Measurements from ENCODE around the gene NAA38. TPM values are rescaled to one million over a fixed set of nuclear protein-coding genes. Genes with fewer than 3 reads are reported as not detected.

NAA38 gene
- total and polyA plus RNA-seq, 8 donors: 20.1 to 87.2 (median 28.0) TPM

DNA sequence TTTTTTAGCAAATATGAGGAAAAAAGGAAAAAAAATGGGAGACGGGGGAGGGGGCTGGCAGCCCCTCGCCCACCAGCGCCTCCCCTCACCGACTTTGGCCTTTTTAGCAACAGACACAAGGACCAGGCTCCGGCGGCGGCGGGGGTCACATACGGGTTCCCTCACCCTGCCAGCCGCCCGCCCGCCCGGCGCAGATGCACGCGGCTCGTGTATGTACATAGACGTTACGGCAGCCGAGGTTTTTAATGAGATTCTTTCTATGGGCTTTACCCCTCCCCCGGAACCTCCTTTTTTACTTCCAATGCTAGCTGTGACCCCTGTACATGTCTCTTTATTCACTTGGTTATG lies 3.7 kb downstream of the NAA38 start:
- DNase-seq: peak in 4 of 6 donors; percentile 27 to 66 (median 42)
- no peak for ATAC-seq
- H3K4me3 ChIP-seq: no peak overlapping the region
- peaks cover 0 to 24% (median 0%) of the 10 kb centered on the region in 3 donors for H3K36me3 ChIP-seq
- no peak for FAIRE-seq
- no peaks in the 10 kb centered on the region for H3K27me3 ChIP-seq
- no peak overlapping the region for H3K27ac ChIP-seq
- no peak for TF ChIP-seq CTCF (IDR thresholded peaks at IDR 0.05)
- WGBS, 2 donors: 85 to 87% methylated on average over 21 of the region's 21 CpGs
- no peaks in the 10 kb centered on the region for H3K9me3 ChIP-seq
- H3K4me1 ChIP-seq: peaks cover 0 to 13% (median 5%) of the 10 kb centered on the region in 3 donors
- intact Hi-C loops (cut with DNase I): loop anchor here in 2 of 3 donors (5.0 to 10.0 kb wide), 2 partner anchors 109 to 111 kb away; no protein-coding TSS in a partner anchor

DNA sequence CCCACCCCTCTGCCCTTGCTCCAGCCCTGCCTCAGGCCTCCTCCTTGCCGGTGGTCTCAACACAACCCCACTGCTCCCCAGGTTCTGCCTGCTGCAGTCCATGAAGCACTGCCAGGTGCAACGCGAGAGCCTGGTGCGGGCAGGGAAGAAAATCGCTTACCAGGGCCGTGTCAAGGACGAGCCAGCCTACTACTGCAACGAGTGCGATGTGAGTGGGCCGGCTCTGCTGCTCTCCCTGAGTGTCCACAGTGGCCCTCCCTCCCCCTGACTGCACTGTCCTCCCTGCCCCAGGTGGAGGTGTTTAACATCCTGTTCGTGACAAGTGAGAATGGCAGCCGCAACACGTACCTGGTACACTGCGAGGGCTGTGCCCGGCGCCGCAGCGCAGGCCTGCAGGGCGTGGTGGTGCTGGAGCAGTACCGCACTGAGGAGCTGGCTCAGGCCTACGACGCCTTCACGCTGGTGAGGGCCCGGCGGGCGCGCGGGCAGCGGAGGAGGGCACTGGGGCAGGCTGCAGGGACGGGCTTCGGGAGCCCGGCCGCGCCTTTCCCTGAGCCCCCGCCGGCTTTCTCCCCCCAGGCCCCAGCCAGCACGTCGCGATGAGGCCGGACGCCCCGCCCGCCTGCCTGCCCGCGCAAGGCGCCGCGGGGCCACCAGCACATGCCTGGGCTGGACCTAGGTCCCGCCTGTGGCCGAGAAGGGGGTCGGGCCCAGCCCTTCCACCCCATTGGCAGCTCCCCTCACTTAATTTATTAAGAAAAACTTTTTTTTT lies 4.3 kb downstream of the NAA38 start:
- peaks cover 0 to 9% (median 4%) of the 10 kb centered on the region in 3 donors for H3K4me1 ChIP-seq
- H3K4me3 ChIP-seq: no peak overlapping the region
- no peak for TF ChIP-seq CTCF (IDR thresholded peaks at IDR 0.05)
- intact Hi-C loops (cut with DNase I): loop anchor here in 2 of 3 donors (5.0 to 10.0 kb wide), 2 partner anchors 108 to 111 kb away; no protein-coding TSS in a partner anchor
- ATAC-seq (no peak), FAIRE-seq (no peak), DNase-seq (peak; percentile 19 to 77 (median 46))
- no peak overlapping the region for H3K27ac ChIP-seq
- H3K27me3 ChIP-seq: no peaks in the 10 kb centered on the region
- H3K36me3 ChIP-seq: peaks cover 0 to 26% (median 0%) of the 10 kb centered on the region in 3 donors
- no peaks in the 10 kb centered on the region for H3K9me3 ChIP-seq
- WGBS, 2 donors: 85 to 87% methylated on average over 48 to 51 of the region's 51 CpGs

DNA sequence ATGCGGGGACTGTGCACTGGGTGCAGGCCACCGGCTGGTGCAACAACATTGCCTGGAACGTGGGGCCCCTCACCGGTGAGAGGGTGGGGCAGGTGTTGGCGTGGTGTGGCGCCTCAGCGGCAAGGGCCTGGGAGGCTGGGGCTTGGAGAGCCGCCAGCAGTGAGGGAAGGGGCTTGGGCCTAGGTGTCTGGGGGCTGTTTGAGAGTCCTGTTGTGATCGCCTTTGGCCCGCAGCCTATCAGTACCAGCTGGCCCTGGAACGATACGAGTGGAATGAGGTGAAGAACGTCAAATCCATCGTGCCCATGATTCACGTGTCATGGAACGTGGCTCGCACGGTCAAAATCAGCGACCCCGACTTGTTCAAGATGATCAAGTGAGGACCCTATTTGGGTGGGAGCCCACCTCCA lies 5.1 kb downstream of the NAA38 start:
- no peaks in the 10 kb centered on the region for H3K27me3 ChIP-seq
- peaks cover 0 to 28% (median 1%) of the 10 kb centered on the region in 3 donors for H3K36me3 ChIP-seq
- peaks cover 0 to 9% (median 4%) of the 10 kb centered on the region in 3 donors for H3K4me1 ChIP-seq
- DNase-seq (peak in 5 of 6 donors; percentile 36 to 85 (median 63)), FAIRE-seq (no peak), ATAC-seq (no peak)
- 49 to 55% methylated on average over 20 of the region's 20 CpGs for WGBS, 2 donors
- no peak overlapping the region for H3K4me3 ChIP-seq
- TF ChIP-seq CTCF (IDR thresholded peaks at IDR 0.05): no peak
- intact Hi-C loops (cut with DNase I): loop anchor here in 2 of 3 donors (5.0 to 10.0 kb wide), 2 partner anchors 107 to 110 kb away; no protein-coding TSS in a partner anchor
- no peak overlapping the region for H3K27ac ChIP-seq
- H3K9me3 ChIP-seq: no peaks in the 10 kb centered on the region

GRCh38 chr17:7851438-7852261 lies 5.7 kb downstream of the NAA38 start:
- intact Hi-C loops (cut with DNase I): loop anchor here in 2 of 3 donors (5.0 to 10.0 kb wide), 2 partner anchors 107 to 109 kb away; no protein-coding TSS in a partner anchor
- peak; percentile 92 to 98 (median 97) for TF ChIP-seq CTCF (IDR thresholded peaks at IDR 0.05)
- peaks cover 0 to 33% (median 6%) of the 10 kb centered on the region in 3 donors for H3K36me3 ChIP-seq

More at GRCh38 chr17:7851438-7852261, 5.7 kb downstream of the NAA38 start:
- FAIRE-seq: no peak
- Histone ChIP-seq H3K27ac (peak overlapping the region; percentile 15 to 46 (median 33)), H3K4me1 (peaks cover 0 to 9% (median 4%) of the 10 kb centered on the region in 3 donors), H3K4me3 (peak overlapping the region in 1 of 4 donors; percentile 21), H3K9me3 (no peaks in the 10 kb centered on the region), H3K27me3 (no peaks in the 10 kb centered on the region)
- ATAC-seq: peak; percentile 85 to 95 (median 92)
- 12 to 13% methylated on average over 60 of the region's 60 CpGs for WGBS, 2 donors
- DNase-seq: peak; percentile 92 to 98 (median 96)

Data from pancreas (tissue), 10 donors.